Subcutaneous adipose tissue (tissue), 4 donors: ENCODE data around the gene WDFY3. TPM values are rescaled to one million over a fixed set of nuclear protein-coding genes. Genes with fewer than 3 reads are reported as not detected.

Source experiments
- CTCF ChIP-seq: fragments of 450-650 bp; IDR thresholded peaks from one replicate; pipeline ENCODE4 v1.5.1; 2016; ENCODE audit warnings: low read depth, mild to moderate bottlenecking, control low read depth, antibody characterized with exemption, moderate library complexity
- total RNA-seq, 4 donors: library from RNA; depleted of rRNA; stranded (reverse); fragments of >200 nt; gene quantifications; one replicate each; pipeline ENCODE4 v1.1.0, GENCODE V29; 2016

The WDFY3 gene
- total RNA-seq, 4 donors from 2014 or later: 80.3 to 167 (median 146) TPM

GRCh38 chr4:84931961-84932360 lies 34.5 kb downstream of the WDFY3 start:
- no peak for TF ChIP-seq CTCF

GRCh38 chr4:84931274-84931673 lies 35.2 kb downstream of the WDFY3 start:
- TF ChIP-seq CTCF: no peak

GRCh38 chr4:84928089-84928488 lies 38.4 kb downstream of the WDFY3 start:
- TF ChIP-seq CTCF: no peak

- no peak for TF ChIP-seq CTCF
These were observed 39.1 kb downstream of the WDFY3 start for GRCh38 chr4:84927428-84927827.

GRCh38 chr4:84925558-84925957 lies 40.9 kb downstream of the WDFY3 start:
- TF ChIP-seq CTCF: no peak

GRCh38 chr4:84924434-84924833 lies 42.1 kb downstream of the WDFY3 start:
- no peak for TF ChIP-seq CTCF

- TF ChIP-seq CTCF: no peak
These were observed 45.9 kb downstream of the WDFY3 start for GRCh38 chr4:84920617-84921016.
